A549 (cell line): ENCODE measurements around the gene C15orf39. TPM values are rescaled to one million over a fixed set of nuclear protein-coding genes. Genes with fewer than 3 reads are reported as not detected.
A peak's percentile ranks its signal among the peaks of the same experiment; 100 is the strongest.

ENCODE experiments used
- ATAC-seq, 2 experiments: fragments of 200-7000 bp in 1 of 2; fragments of >200 bp in 1 of 2; cut with Nextera tagmentation in 1 of 2; cut with Tn5 transposase in 1 of 2; 3 replicates each; pipeline versions ENCODE4 v1.8.0 to v1.9.1; 2018 to 2020; ENCODE audit warnings: mild to moderate bottlenecking in 1 of 2, moderate library complexity in 1 of 2
- CTCF ChIA-PET: fragments of 300-600 bp; sonication (Branson Sonifier 250); formaldehyde crosslinking; extraction: SDS; loops from one replicate; lab custom pipeline; 2021; ENCODE audit warnings: antibody characterized with exemption, inconsistent platforms; lab: Yijun Ruan, JAX
- POLR2A ChIA-PET: fragments of 350-600 bp; formaldehyde crosslinking; extraction: SDS; loops from one replicate; lab custom pipeline; 2021; ENCODE audit warnings: antibody characterized with exemption, inconsistent platforms; lab: Yijun Ruan, JAX
- DNase-seq, 2 experiments: peaks; one replicate each; pipeline versions ENCODE4 v3.0.0 to v3.0.0-alpha.2; 2011 to 2016; ENCODE audit warnings: low read depth in 1 of 2, low spot score in 1 of 2
- FAIRE-seq: peaks from 2 replicates; lab custom pipeline; 2011; peaks lifted over from hg19 to GRCh38; lab: Jason Lieb, UNC
- H3K27ac ChIP-seq, 2 experiments: fragments of >200 bp; sonication (Bioruptor Twin); formaldehyde crosslinking; 3 replicates each; pipeline ENCODE4 v1.5.1; 2016 to 2017
- H3K4me1 ChIP-seq: fragments of >200 bp; sonication (Bioruptor Twin); formaldehyde crosslinking; 3 replicates; pipeline ENCODE4 v1.6.1; 2016
- H3K4me2 ChIP-seq: fragments of >200 bp; sonication (Bioruptor Twin); formaldehyde crosslinking; 3 replicates; pipeline ENCODE4 v1.6.1; 2016
- H3K4me3 ChIP-seq: fragments of >200 bp; sonication (Bioruptor Twin); formaldehyde crosslinking; 3 replicates; pipeline ENCODE4 v1.5.1; 2016
- H3K9me3 ChIP-seq: fragments of >200 bp; sonication (Bioruptor Twin); formaldehyde crosslinking; 3 replicates; pipeline ENCODE4 v1.6.1; 2016
- BHLHE40 ChIP-seq: IDR thresholded peaks from 2 replicates; pipeline ENCODE4 v1.6.1; 2012; ENCODE audit warnings: low read depth, low read length, inconsistent platforms
- CBX8 ChIP-seq: fragments of 200-600 bp; sonication (generic); IDR thresholded peaks from 2 replicates; pipeline ENCODE4 v1.6.1; 2016
- CHD2 ChIP-seq: fragments of 150-350 bp; IDR thresholded peaks from 2 replicates; pipeline ENCODE4 v1.6.1; 2014; ENCODE audit warnings: low read length; ENCODE audit not compliant: partially characterized antibody
- FOSL2 ChIP-seq, 2 experiments: fragments of 450-650 bp in 1 of 2; fragments of >200 bp in 1 of 2; sonication (Bioruptor Twin) in 1 of 2; formaldehyde crosslinking; IDR thresholded peaks; 2 replicates each; pipeline versions ENCODE4 v1.5.0 to v1.6.1; 2016 to 2020; ENCODE audit warnings: mild to moderate bottlenecking in 1 of 2, moderate library complexity in 1 of 2
- HDAC2 ChIP-seq: fragments of 200-600 bp; sonication (generic); IDR thresholded peaks from 2 replicates; pipeline ENCODE4 v1.6.1; 2016
- HMGXB4 ChIP-seq: fragments of 250-450 bp; sonication (Bioruptor Pico); IDR thresholded peaks from 2 replicates; pipeline ENCODE4 v1.5.0; 2021; ENCODE audit warnings: mild to moderate bottlenecking, moderate library complexity, borderline replicate concordance
- JUN ChIP-seq, 2 experiments: fragments of >200 bp; sonication (Bioruptor Twin); formaldehyde crosslinking; IDR thresholded peaks; 2 replicates in 1 of 2; 3 replicates in 1 of 2; pipeline ENCODE4 v1.6.1; 2016 to 2017
- MAX ChIP-seq: IDR thresholded peaks from 2 replicates; pipeline ENCODE4 v1.6.1; 2012
- MAZ ChIP-seq: fragments of 150-350 bp; IDR thresholded peaks from 2 replicates; pipeline ENCODE4 v1.6.1; 2014; ENCODE audit warnings: antibody characterized with exemption, low read depth, low read length, borderline replicate concordance
- REST ChIP-seq: fragments of 200-600 bp; sonication (generic); IDR thresholded peaks from 2 replicates; pipeline ENCODE4 v1.6.1; 2016; ENCODE audit warnings: antibody characterized with exemption, mild to moderate bottlenecking, moderate library complexity
- ZC3H11A ChIP-seq: fragments of 450-650 bp; IDR thresholded peaks from 2 replicates; pipeline ENCODE4 v1.6.1; 2014; ENCODE audit warnings: antibody characterized with exemption, mild to moderate bottlenecking
- WGBS: methylation state at CpG from one replicate; pipeline ENCODE4 v1.1.6; 2017; ENCODE audit errors: missing lambda C conversion rate; 5-methylcytosine and 5-hydroxymethylcytosine counted together
- polyA plus RNA-seq, 4 experiments: library from polyadenylated mRNA; depleted of rRNA in 3 of 4; stranded (reverse); fragments of >200 nt; fragmentation: RNase III in 1 of 4; extraction: RNeasy Plus Mini Kit Qiagen cat#74134 plus additional on column Dnase treatment in 1 of 4; gene quantifications; 2 replicates in 3 of 4; 3 replicates in 1 of 4; pipeline ENCODE4 v1.2.3, GENCODE V29; 2011 to 2017
- TF ChIP-seq, protein P1 (sequence below): fragments of 250-450 bp; sonication (Bioruptor Pico); IDR thresholded peaks from 2 replicates; pipeline ENCODE4 v1.5.0; 2020; ENCODE audit warnings: low read depth, mild to moderate bottlenecking, moderate library complexity

The C15orf39 gene
- polyA plus RNA-seq, 2 of the 4 experiments (the other 2 are of a cell fraction), result 5.7 to 16.7 TPM

- Histone ChIP-seq H3K4me3 (no peak overlapping the region), H3K27ac (peak overlapping the region in 1 of 2 experiments; percentile 1; a peak in 1 of 6 replicates), H3K4me2 (no peak overlapping the region), H3K4me1 (peaks cover 21% of the 10 kb centered on the region), H3K9me3 (no peaks in the 10 kb centered on the region)
- POLR2A ChIA-PET, result no interaction called here
- CTCF ChIA-PET, result interaction anchor here (0.6 to 1.4 kb wide), 2 partner anchors 10 to 127 kb away, joined by 3 read pairs; no protein-coding TSS in a partner anchor
- no peak for TF ChIP-seq REST
- no peak for TF ChIP-seq BHLHE40
- TF ChIP-seq FOSL2 (IDR thresholded peaks at IDR 0.05), result no peak
- no peak for TF ChIP-seq FOSL2 (CRISPR knock-in tag; IDR thresholded peaks at IDR 0.05)
- no peak for TF ChIP-seq MAZ
- TF ChIP-seq CHD2, result no peak
- TF ChIP-seq MAX, result no peak
- no peak for TF ChIP-seq CBX8
- no peak for TF ChIP-seq ZC3H11A
- no peak for TF ChIP-seq JUN (IDR thresholded peaks at IDR 0.05)
- no peak for ATAC-seq
- 76% methylated on average over 8 of the region's 8 CpGs for WGBS
- FAIRE-seq, result no peak
- no peak for DNase-seq
Measured at GRCh38 chr15:75153565-75154276, 48.0 kb upstream of the C15orf39 start.

DNA sequence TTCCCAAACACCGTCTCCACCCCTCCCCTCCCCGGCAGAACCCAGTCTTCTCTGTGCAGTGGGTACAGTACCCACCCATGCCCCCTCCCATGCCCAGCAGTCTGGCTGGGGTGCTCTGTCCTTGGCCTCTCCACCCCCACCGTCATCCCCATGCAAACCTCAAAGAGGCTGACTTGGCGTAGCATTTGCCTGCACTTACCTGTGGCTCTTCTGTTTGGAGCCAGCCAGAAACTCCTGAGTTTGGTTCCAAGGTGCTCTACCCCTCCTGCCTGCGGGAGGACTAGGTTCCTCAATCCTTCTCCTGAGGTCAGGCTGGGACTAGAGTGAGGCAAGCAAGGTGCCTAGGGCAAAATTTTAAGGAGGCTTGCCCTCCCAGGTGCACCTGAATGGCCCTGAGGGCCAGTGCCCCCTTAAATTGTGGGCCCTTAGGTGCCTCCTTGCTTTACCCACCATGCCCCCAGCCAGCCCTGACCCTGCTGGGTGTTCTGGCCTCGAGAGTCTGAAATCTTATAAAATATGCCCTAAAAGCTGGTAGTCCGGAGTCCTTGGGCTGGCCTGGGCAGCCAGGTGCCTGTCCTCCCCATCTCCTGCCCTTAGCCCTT lies 47.1 kb upstream of the C15orf39 start:
- 79% methylated on average over 6 of the region's 7 CpGs for WGBS
- CTCF ChIA-PET, result no interaction called here
- H3K9me3 ChIP-seq, result no peaks in the 10 kb centered on the region
- POLR2A ChIA-PET, result no interaction called here
- FAIRE-seq (no peak), DNase-seq (no peak), ATAC-seq (no peak)
- no peak overlapping the region for H3K4me2 ChIP-seq
- no peak for TF ChIP-seq HMGXB4 (CRISPR knock-in tag)
- TF ChIP-seq HDAC2, result no peak
- TF ChIP-seq, protein P1, sequence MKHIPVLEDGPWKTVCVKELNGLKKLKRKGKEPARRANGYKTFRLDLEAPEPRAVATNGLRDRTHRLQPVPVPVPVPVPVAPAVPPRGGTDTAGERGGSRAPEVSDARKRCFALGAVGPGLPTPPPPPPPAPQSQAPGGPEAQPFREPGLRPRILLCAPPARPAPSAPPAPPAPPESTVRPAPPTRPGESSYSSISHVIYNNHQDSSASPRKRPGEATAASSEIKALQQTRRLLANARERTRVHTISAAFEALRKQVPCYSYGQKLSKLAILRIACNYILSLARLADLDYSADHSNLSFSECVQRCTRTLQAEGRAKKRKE (CRISPR knock-in tag), result no peak
- no peak for TF ChIP-seq MAX
- peaks cover 23% of the 10 kb centered on the region for H3K4me1 ChIP-seq
- H3K27ac ChIP-seq, result no peak overlapping the region
- H3K4me3 ChIP-seq, result no peak overlapping the region
